Mucosa of descending colon (tissue), 3 donors: ENCODE measurements around the gene CENPF. TPM values are rescaled to one million over a fixed set of nuclear protein-coding genes. Genes with fewer than 3 reads are reported as not detected.
"Not testable (repeated sequence)": the region's sequence is repeated elsewhere in the genome, so short reads cannot be mapped to it uniquely, and the experiment has no call there.

Experiments
- ATAC-seq: fragments of 200-7000 bp; cut with Tn5 transposase; one replicate; pipeline ENCODE4 v1.9.1; 2020; ENCODE audit warnings: mild to moderate bottlenecking, moderate library complexity
- DNase-seq, 3 donors: peaks; one replicate each; pipeline ENCODE4 v3.0.0-alpha.2; 2020
- H3K36me3 ChIP-seq: fragments of 200-600 bp; one replicate; pipeline ENCODE4 v1.8.0; 2021; ENCODE audit warnings: low read depth, mild to moderate bottlenecking
- H3K4me1 ChIP-seq: fragments of 200-600 bp; one replicate; pipeline ENCODE4 v1.8.0; 2021; ENCODE audit warnings: low read depth, mild to moderate bottlenecking
- H3K4me3 ChIP-seq: fragments of 200-600 bp; one replicate; pipeline ENCODE4 v1.8.0; 2021; ENCODE audit warnings: mild to moderate bottlenecking
- H3K9me3 ChIP-seq: fragments of 200-600 bp; one replicate; pipeline ENCODE4 v1.8.0; 2021; ENCODE audit warnings: mild to moderate bottlenecking
- CTCF ChIP-seq: fragments of 200-600 bp; IDR thresholded peaks from one replicate; pipeline ENCODE4 v1.8.0; 2022; ENCODE audit warnings: antibody characterized with exemption, mild to moderate bottlenecking
- intact Hi-C, 2 donors: fragments of 100-400 bp; cut with DNase I in 1 of 2; cut with micrococcal nuclease in 1 of 2; formaldehyde crosslinking; loops; one replicate each; pipeline versions ENCODE4 v1.11.0 to v1.11.1; 2022; cut with DNase I, micrococcal nuclease
- total RNA-seq, 3 donors: library from RNA; stranded (reverse); fragmentation: NEBNext Ultra II Directional in 2 of 3; extraction: Animal tissue kit (Norgen Biotek cat#: 25700) in 2 of 3; gene quantifications; one replicate each; pipeline versions ENCODE4 v1.2.1 to v1.2.4, GENCODE V29; 2021 to 2023
- donor health status: DM: no; HTN: no; CAD: no; lungs with moderate emphysema.
- donor health status: DM: no; HTN: no; CAD: no.
- donor health status: DM: no; HTN: yes; CAD: no.

The CENPF gene
- total RNA-seq, 3 donors from 2014 or later: 4.1 to 27.1 (median 6.3) TPM

- Histone ChIP-seq H3K4me1 (no peaks in the 10 kb centered on the region), H3K4me3 (no peak overlapping the region), H3K36me3 (no peaks in the 10 kb centered on the region), H3K9me3 (no peaks in the 10 kb centered on the region)
- no peak for TF ChIP-seq CTCF
- intact Hi-C loops: no loop called here
- ATAC-seq: no peak
- DNase-seq: no peak
Measured at GRCh38 chr1:214666674-214667073, 63.7 kb downstream of the CENPF start.

GRCh38 chr1:214670098-214670497, 67.1 kb downstream of the CENPF start:
- Histone ChIP-seq H3K36me3 (no peaks in the 10 kb centered on the region), H3K9me3 (no peaks in the 10 kb centered on the region), H3K4me1 (no peaks in the 10 kb centered on the region), H3K4me3 (no peak overlapping the region)
- intact Hi-C loops: no loop called here
- DNase-seq (peak in 1 of 3 donors; percentile 10), ATAC-seq (no peak)
- no peak for TF ChIP-seq CTCF

- H3K9me3 ChIP-seq, H3K4me3 ChIP-seq, H3K4me1 ChIP-seq, intact Hi-C loops, ATAC-seq, H3K36me3 ChIP-seq, DNase-seq: not testable (repeated sequence)
Measured at GRCh38 chr1:214673029-214673428, 70.0 kb downstream of the CENPF start.

- TF ChIP-seq CTCF: no peak
- intact Hi-C loops: no loop called here
- Histone ChIP-seq H3K36me3 (no peaks in the 10 kb centered on the region), H3K9me3 (no peaks in the 10 kb centered on the region), H3K4me3 (no peak overlapping the region), H3K4me1 (no peaks in the 10 kb centered on the region)
- ATAC-seq (no peak), DNase-seq (no peak)
Measured at GRCh38 chr1:214673576-214673975, 70.6 kb downstream of the CENPF start.

GRCh38 chr1:214675524-214675923, 72.5 kb downstream of the CENPF start:
- ATAC-seq, H3K36me3 ChIP-seq, H3K4me3 ChIP-seq, intact Hi-C loops, H3K4me1 ChIP-seq, H3K9me3 ChIP-seq, DNase-seq: not testable (repeated sequence)

GRCh38 chr1:214676747-214677146, 73.8 kb downstream of the CENPF start:
- H3K4me3 ChIP-seq: no peak overlapping the region

More at GRCh38 chr1:214676747-214677146, 73.8 kb downstream of the CENPF start:
- Histone ChIP-seq H3K9me3 (no peaks in the 10 kb centered on the region), H3K4me1 (no peaks in the 10 kb centered on the region), H3K36me3 (no peaks in the 10 kb centered on the region)
- DNase-seq (no peak), ATAC-seq (no peak)
- intact Hi-C loops: no loop called here
- no peak for TF ChIP-seq CTCF
